ENCODE data around the gene SUV39H1.
A peak's percentile ranks its signal among the peaks of the same experiment; 100 is the strongest.

SUV39H1 gene

DNA sequence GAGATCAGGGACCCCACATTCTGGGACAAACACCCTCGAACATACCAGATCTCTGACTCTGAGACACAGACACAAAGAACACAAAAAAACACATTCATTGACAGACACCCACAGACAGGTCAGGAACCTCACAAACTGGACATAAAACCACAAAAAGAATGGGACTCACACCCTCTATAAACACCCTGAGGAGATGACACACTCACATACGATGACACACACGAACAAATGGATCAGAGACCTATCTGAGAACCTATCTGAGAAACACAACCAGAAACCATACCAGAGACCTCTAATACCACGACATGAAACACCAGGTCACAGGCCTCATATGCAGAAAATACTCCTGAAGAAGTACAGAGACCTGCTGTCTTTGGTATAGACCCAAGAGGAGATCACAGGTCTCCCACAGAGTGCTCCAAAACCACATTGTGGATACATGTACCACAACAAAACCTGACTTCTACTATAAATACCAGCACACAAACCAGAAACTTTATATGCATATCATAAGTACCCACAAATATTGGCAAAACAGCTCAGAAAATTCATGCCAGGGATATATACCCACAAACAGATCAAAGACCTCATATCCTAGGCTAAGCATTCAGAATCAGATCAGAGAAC, 19.5 kb downstream of the SUV39H1 start:
- no peak for DNase-seq

GRCh38 chrX:48719958-48720357, 23.4 kb downstream of the SUV39H1 start:
- no peak for DNase-seq

DNA sequence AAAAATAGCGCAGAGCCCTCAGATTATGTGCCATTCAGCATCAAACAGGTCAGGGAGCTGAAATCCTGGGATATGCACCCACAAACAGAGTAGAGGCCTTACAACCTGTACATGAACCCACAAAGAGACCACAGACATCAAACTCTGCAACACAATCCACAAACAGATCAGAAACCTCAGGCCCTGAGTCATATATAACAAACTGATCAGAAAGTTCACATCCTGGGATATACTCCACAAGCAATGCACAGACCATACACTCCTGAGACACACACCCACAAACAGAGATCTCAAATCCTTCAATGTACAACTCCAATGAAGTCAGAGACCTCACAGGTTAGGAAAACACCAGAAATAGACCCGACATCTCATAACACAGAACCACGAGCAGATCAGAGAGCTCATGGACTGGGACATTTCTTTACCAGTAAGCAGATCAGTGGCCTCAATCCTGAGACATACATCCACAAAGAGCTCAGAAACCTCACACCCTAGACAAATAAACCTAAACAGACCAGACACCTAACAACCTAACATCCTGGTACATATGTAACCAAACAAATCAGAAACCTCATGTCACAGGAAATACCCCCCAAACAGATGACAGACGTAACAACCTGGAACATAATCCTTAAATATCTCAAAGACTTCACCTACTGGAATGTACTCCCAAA, 24.2 kb downstream of the SUV39H1 start:
- no peak for DNase-seq

DNA sequence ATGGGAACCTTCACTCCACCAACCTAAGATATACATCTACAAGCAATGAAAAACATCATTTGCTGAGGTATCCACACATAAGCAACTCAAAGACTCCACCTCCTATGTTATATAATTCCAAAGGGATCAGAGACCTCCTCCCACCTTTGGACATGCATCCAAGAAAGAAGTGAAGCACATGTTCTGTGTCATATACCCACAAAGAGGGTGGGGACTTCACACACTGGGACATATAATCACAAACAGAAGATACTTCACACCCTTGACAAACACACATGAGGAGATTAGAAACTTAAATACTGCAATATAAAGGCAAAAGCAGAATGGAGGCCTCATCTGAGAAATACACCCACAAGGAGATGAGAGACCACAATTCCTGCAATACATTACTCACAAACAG, 25.4 kb downstream of the SUV39H1 start:
- no peak for DNase-seq

DNA sequence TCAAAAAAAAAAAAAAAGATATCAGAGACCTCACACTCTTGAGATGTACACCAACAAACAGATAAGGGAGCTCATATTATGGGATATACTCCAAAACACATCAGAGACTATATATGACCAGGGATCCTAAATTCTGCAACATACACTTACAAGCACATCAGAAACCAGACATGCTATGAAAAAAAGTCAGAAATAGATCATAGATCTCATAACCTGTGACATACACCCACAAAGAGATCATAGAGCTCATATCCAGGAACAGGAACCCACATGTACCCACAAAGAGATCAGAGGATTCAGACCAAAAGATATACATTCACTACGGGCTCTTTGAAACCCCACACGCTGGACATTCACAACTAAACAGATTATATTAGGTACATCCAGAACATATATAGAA, 30.1 kb downstream of the SUV39H1 start:
- no peak for DNase-seq

DNA sequence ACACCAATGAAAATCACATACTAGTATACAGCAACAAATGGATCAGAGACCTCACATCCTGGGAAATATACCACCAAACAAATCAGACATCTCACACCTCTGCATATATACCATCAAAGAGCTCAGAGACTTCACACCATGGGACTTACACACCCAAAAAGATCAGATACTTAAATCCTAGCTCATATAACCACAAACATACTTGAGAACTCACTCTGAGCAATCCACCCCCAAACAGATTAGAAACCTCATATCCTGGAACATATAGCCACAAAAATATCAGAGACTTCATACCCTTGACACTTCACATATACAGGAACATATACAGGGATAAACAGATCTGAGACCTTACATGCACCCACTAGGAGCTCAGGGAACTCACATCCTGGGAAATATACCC, 32.1 kb downstream of the SUV39H1 start:
- DNase-seq, result no peak

- DNase-seq, result no peak
These were observed 39.8 kb downstream of the SUV39H1 start for GRCh38 chrX:48736303-48736702.

- DNase-seq, result no peak
These were observed 40.3 kb downstream of the SUV39H1 start for GRCh38 chrX:48736878-48737212.

DNA sequence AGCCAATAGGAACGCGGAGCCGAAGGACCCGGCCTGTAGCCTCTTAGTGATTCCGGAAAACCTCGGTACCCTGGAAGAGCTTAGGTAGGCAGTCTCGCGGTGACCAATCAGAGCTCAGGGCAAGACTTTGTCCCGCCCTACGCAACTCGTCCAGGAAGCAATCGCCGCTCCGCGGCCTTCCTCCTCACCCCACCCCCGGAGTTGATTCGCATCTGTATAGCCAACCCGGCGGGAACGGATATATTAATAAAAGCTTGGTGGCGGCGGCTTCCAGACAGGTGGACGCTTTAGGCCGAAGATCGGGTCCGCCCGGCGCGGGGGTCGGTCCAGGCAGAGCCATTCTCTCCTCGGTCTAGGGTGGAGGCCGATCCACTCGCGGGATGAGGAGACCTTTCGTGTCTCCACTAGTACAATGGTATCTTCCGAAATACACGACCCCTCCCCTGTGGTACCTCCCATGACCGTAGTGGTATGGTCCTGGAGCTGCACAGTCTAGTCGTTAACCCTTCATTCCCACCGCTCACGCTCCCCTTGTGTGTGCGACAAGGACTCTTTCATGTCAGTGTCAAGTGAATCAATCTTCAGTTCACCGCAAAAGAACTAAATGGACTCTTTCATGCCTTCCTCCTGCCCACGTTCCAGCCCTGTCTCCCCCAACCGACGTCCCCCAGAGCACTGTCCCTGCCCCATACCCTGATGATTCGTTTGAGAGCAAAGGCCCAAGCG, 40.8 kb downstream of the SUV39H1 start:
- peak; percentile 83 to 85 for DNase-seq

GRCh38 chrX:48737940-48738339, 41.4 kb downstream of the SUV39H1 start:
- DNase-seq, result no peak

GRCh38 chrX:48741834-48742233, 45.3 kb downstream of the SUV39H1 start:
- no peak for DNase-seq

DNA sequence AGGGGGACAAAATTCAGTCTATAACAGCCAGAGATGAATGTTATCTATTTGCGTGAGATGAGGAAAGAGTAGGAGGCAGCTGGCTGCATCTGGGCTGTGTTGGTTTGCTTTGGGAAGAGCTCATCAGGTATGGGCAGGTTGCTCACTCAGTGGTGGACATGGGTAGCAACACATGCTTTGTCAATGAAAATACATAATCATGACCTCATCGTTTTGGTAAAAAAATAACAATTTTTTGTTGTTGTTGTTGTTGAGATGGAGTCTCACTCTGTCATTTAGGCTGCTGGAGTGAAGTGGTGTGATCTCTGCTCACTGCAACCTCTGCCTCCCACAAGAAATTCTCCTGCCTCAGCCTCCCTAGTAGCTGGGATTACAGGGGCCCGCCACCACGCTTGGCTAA, 48.7 kb downstream of the SUV39H1 start:
- DNase-seq, result no peak

DNA sequence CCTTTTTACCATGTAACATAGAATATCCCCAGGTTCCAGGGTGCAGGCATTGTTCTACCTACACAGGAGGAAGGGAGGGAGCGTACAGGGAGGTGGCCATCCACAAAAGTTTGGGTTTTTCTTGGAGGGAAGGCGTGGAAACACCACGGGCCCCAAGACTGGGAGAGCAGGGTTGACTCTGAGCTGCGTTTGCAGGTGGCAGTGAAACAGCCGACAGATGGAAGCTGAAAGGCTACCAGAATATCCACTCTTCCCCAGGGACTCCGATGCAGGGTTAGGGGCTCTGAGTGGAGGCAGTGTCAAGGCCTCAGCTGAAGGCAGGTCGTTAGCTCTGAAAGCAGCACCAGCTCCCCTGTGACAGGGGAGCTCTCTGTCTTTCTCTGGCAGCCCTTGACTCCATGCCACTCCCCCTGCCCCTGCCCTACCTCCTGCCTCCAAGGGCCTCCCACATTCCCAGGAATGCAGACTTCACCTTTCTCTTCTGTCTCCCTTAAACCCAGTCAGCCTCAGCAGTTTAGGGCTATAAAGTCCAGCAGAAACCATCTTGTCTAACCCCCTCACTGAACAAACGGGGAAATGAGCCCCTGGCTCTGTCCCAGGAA, 51.0 kb downstream of the SUV39H1 start:
- no peak for DNase-seq

GRCh38 chrX:48749182-48749581, 52.6 kb downstream of the SUV39H1 start:
- DNase-seq, result no peak

GRCh38 chrX:48751343-48751742, 54.8 kb downstream of the SUV39H1 start:
- DNase-seq, result no peak

GRCh38 chrX:48752498-48752897, 56.0 kb downstream of the SUV39H1 start:
- no peak for DNase-seq

DNA sequence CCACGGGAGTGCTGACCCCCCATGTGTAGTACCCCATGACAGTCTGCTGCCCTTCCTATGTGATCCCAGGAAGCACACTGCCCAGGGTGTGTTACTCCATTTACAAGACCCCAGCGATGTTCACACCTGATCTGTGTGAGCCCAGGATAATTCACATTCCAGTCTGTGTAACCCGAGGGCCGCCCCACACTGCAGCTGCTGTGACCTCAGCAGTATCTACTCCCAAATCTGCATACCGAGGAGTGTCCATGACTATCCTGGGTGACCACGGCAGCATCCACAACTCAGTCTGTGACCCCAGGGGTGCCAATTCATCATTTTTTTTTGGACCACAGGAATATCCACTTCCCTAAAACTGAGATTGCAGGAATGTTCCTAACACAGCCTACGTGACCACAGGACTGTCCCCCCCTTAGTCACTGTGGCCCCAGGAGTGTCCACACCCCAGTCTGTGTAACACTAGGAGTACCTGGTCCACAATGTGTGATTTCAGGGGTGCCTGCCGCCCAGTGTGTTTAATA, 57.2 kb downstream of the SUV39H1 start:
- DNase-seq, result no peak

DNA sequence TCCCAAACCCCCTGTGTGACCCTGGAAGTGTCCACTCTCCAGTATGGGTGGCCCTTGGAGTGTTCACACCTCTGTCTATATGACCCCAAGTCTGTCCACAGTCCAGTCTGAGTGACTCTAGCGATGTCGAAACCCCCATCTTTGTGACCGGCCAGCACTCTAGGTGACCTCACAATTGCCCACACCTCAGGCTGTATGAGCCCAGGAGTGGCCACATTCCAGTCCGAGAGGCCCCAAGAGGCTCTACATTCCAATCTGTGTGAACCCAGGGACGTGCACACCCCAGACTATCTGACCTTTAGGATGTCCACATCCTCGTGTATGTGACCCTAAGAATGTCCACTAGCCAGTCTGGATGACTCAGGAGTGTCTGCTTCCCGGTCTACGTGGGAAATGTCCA, 57.7 kb downstream of the SUV39H1 start:
- no peak for DNase-seq

Data from activated CD4-positive, alpha-beta T cell treated with anti-CD3 and anti-CD28 coated beads for 4 hours (primary cell).